H54 (cell line): ENCODE measurements around the gene ANKLE2.
"Not testable (repeated sequence)": the region's sequence is repeated elsewhere in the genome, so short reads cannot be mapped to it uniquely, and the experiment has no call there.

ENCODE experiments used
- DNase-seq: peaks from one replicate; pipeline ENCODE4 v3.0.0; 2011; ENCODE audit warnings: low spot score, mixed read lengths; ENCODE audit not compliant: insufficient read length
- FAIRE-seq: peaks from 3 replicates; lab custom pipeline; 2011; peaks lifted over from hg19 to GRCh38; lab: Jason Lieb, UNC
- POLR2A ChIP-seq: IDR thresholded peaks from 2 replicates; pipeline ENCODE4 v1.6.1; 2011; ENCODE audit warnings: low read depth, mild to moderate bottlenecking, low read length

The ANKLE2 gene

DNA sequence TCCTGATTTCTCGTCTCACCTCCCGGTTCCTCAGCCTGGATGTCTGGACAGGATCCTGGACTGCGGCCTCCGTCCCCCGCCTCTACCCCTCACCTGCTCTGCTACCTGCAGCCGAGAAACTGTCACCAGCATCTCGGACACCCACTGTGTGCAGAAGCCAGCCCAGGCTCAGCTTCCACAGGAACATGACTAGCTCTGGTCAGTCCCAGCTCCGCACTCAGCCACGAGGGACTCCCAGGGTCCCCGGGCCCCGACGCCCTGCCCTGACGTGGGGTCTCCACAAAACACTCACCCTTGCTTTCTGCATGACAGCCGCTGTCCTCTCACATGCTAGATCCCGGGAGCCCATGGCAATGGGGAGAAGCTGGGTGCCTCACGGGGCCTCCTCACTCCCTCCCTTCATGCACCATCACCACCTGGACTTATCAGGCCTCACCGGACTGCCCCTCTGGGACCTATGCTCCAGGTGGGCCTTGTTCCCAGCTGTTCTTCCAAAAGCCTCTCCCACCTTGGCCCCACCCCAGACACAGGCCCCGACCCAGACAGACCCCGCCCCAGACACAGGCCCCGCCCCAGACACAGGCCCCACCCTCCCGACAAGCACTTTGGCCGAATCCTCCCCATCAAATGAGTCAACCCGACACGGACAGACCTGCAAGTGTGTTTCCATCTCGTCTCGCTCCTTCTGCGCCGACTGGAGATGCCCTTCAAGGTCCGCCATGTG, 26.9 kb upstream of the ANKLE2 start:
- TF ChIP-seq POLR2A, result no peak
- DNase-seq (no peak), FAIRE-seq (no peak)

DNA sequence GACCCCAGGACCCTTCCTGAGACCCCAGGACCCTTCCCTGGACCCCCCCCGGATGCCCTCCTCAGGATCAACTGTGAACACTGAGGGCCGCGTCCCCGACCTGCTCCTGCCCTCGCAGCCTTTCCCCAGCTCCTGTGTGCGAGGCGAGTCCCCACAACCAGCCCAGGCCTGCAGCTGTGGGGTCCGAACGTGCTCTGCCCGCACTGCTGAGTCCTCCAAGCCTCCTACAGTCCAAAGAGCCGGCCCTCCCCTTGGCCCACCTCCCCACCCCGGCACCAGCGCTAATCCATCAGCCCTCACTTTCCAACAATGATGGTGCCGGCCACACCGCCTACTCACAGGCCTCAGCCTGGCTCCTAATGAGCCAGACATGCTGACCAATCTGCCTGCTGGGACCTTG, 26.2 kb upstream of the ANKLE2 start:
- FAIRE-seq (no peak), DNase-seq (no peak)
- TF ChIP-seq POLR2A, result no peak

DNA sequence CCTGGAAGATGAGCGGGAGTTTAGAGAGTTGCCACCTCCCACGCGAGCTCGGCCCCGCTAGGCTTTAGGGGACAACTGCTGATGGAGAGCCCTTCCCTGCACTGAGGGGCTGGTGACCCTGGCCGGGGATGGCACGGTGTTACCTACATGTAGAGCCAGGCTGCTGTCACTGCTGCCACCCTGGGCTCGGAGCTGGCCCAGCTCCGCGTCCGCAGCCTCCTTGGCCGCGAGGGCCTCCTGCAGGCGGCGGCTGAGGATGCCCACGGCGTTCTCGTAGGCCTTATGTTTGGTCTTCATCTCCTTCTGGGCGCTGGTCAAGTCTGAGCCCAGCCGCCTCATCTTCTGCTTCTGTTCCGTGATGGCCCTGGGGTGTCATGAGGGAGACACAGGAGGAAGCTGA, 24.6 kb upstream of the ANKLE2 start:
- no peak for TF ChIP-seq POLR2A
- DNase-seq, result no peak
- no peak for FAIRE-seq

DNA sequence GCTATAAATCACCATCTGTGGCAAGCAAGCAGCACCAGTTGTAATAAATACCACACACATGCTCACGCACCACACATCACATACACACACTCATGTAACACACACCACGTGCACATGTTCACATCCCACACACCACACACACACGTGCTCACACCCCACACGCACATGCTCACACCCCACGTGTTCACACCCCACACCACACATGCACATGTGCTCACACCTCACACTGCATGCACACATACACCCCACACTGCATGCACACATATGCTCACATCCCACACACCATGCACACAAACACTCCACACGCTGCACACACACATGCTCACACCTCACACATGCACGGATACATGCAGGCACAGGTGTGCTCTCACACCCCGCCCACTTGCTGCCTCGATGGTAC, 22.9 kb upstream of the ANKLE2 start:
- FAIRE-seq, result no peak
- no peak for TF ChIP-seq POLR2A

DNA sequence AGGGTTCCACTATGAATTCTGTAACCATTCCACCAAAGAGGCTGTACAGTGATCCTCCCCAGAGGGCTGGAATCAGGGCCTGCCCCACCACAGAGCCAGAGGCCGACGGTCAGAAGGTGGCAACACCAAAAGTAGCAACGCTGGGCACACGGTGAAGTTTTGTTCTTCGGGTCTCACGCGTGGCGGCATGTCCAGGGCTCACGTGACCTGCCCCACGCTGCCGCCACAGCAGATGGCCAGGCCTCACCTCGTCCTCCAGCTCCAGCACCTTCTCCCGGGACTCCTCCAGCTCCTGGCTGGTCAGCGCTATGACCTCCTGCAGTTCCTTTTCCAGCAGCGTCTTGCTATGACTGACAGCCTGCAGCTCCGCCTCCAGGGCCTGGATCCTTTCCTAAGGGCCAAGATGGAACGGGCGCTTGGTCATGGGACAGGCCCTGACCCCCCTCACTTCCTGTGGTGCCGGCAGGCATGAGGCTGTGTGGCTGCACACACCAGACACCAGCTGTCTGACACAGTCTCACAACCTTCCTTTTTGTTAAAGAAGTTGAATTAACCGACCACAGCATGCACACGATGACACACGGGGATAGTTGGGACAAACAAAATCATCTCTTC, 22.4 kb upstream of the ANKLE2 start:
- FAIRE-seq, result no peak
- TF ChIP-seq POLR2A, result no peak
- no peak for DNase-seq

More for the DNA sequence above, 22.9 kb upstream of the ANKLE2 start:
- no peak for DNase-seq

DNA sequence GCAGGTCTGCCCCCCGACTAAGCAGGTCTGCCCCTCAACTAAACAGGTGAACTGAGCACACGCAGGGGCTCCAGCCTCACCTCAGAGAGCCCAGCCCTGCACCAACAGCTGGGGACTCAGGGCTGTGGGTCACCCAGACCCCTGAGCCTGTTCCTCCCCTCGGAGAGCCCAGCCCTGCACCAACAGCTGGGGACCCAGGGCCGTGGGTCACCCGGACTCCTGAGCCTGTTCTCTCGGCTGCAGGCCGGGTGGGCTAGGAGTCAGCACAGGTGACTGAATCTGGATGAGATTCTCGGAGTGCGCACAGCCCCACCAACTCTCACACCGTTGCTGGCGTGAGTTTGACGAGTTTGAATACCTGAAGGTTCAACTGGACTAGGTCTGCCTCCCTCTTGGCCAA, 20.3 kb upstream of the ANKLE2 start:
- DNase-seq (no peak), FAIRE-seq (no peak)
- TF ChIP-seq POLR2A, result no peak

DNA sequence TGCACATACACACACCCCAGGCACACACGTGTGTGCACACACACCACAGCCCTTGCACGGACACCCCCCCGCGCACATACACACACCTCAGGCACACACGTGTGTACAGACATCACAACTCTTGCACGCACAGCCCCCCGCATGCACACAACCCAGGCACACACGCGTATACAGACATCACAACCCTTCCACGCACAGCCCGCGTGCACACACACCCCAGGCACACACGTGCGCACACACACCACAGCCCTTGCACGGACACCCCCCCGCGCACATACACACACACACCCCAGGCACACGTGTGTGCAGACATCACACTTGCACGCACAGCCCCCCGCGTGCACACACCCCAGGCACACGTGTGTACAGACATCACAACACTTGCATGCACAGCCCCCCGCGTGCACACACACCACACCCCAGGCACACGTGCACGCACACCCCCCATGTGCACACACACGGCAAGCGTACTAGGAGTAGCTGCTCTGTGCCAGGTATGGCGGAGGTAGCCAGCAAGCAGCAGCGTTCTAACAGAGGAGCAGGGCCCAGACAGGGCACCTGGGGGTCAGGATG, 18.2 kb upstream of the ANKLE2 start:
- DNase-seq (no peak), FAIRE-seq (no peak)
- TF ChIP-seq POLR2A, result no peak

DNA sequence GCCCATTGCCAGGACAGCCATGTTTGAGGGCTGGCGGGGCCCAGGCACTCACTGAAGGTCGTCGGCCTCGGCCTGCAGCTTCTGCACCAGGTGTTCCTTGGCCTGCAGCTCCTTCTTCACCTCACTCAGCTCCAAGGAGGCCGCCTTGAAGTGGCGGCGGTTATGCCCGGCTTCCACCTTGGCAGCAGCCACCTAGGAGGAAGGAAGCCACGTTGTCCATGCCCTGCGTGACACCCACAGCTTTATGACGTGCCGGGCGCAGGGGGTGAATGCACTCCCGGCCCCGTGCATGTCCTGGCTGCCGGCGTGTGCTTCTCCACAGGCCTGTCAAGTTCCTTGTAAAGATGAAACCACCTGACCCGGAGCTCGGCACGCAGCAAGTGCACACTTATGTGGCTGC, 16.0 kb upstream of the ANKLE2 start:
- no peak for FAIRE-seq
- TF ChIP-seq POLR2A, result no peak

DNA sequence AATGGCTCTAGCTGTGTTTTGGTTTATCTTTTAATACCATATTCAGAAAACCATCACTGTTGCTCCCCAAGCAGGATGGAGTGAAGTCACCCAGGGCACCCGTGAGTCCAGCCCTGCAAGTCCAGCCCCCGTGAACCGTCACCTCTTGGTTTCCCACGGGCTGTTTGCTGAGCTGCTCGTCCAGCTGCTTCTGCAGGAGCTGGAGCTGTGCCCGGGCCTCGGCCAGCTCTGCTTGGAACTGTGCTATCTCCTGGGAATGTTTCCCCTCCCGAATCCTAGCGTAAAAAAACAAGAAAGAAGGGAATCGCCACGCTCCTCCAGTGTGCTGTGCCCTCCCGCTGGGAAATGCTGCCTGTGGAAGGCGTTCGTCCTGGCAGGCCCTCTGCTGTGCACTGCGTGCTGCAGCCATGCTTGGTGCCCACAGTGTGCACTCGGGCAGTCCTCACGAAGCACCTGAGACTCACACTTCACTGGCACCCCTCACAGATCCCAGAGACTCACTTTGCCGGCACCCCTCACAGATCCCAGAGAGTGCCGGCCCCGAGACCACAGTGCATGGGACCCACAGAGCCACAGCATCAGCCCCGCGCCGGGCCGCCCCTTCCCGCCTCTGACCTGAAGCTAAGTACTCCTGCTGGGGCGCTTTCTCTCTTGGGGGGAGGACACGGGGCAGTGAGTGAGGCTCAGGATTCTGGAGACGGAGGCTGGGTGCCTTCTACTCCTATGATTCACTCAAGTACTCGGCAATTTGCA, 15.4 kb upstream of the ANKLE2 start:
- FAIRE-seq (no peak), DNase-seq (no peak)
- TF ChIP-seq POLR2A, result no peak

More for the DNA sequence above, 16.0 kb upstream of the ANKLE2 start:
- DNase-seq, result no peak

DNA sequence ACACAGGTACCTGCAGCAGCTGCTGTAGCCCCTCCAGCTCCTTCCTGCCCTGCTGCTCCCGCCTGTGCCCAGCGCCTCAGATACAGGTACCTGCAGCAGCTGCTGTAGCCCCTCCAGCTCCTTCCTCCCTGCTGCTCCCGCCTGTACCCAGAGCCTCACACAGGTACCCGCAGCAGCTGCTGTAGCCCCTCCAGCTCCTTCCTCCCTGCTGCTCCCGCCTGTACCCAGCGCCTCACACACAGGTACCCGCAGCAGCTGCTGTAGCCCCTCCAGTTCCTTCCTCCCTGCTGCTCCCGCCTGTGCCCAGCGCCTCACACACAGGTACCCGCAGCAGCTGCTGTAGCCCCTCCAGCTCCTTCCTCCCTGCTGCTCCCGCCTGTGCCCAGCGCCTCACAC, 14.6 kb upstream of the ANKLE2 start:
- not testable (repeated sequence) for DNase-seq, FAIRE-seq

DNA sequence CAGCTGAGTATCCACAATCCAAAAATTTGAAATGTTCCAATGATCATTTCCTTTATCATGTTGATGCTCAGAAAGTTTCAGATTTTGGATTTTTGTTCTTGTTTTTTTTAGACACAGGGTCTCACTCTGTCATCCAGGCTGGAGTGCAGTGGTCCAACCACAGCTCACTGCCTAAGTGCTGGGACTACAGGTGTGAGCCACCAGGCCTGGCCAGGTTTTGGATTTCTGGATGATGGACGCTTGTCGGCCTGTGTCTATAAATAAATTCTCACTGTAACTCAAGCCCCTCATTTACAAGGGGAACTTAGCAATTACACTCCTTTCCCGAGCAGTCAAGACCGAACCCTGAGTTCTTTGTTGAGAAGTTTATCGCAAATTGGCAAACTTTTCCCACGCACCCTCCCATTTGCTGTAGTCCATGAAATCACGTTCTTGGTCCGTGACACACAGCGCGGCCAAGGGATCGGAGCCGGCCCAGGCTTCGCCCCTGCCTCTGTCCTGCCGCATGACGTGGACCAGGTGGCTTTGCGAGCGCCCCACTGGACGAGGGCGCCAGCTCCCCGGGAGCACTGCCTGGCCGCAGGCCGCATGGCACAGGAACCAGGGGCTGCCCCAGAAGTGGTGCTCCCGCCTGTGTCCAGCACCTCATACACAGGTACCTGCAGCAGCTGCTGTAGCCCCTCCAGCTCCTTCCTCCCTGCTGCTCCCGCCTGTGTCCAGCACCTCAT, 14.0 kb upstream of the ANKLE2 start:
- DNase-seq (no peak), FAIRE-seq (no peak)

DNA sequence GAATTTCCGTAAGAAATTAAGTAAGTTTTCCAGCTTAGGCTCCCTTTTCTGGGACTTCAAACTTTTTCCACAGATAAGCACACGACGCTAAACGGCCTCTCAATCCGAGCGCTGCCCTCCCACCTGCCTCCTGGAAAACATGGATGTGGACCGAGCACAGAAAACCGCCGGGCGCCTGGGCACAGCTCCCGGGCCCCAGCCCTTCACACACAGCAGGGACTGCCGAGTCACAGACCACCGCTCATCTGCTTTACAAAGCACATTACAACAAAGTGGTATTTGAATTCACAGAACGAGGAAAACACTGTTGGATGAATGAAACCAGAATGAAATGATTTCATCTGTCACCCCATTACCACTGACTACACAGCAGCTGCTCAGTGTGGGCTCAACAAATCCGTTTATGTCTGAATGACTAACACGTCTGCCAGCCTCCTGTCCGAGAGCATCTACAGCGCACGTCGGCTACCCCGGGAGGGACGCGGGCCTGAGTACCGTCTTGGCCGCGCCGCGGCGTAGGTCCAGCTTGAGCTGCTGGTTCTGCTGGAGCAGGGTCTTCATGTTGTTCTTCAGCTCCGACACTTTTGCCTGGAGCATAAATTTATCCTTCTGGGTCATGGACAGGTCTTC, 13.1 kb upstream of the ANKLE2 start:
- DNase-seq, result no peak
- no peak for TF ChIP-seq POLR2A
- no peak for FAIRE-seq

More for the DNA sequence above, 14.0 kb upstream of the ANKLE2 start:
- no peak for TF ChIP-seq POLR2A

DNA sequence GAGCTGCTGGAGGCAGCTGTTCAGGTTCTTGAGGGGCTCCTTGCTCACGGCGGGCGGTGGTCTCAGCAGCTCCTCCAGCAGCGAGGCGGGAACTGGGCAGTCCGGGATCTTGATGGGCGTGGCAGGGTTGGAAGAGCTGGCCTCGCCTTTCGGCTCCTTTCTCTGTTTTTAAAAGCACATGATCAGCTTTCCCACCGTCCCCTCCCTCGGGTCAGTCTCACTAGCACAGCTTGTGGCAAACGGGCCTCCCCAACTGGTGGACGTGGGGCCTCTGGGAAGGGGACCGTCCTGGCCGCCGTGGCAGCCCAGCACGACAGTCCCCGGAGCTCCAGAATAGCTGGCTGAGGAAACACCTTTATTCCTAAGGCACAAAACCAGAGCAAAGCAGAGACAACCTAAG, 12.5 kb upstream of the ANKLE2 start:
- DNase-seq (no peak), FAIRE-seq (no peak)
- no peak for TF ChIP-seq POLR2A
